Upper lobe of right lung (tissue), 1 donor: Measurements from ENCODE around the gene BCAP31. TPM values are rescaled to one million over a fixed set of nuclear protein-coding genes. Genes with fewer than 3 reads are reported as not detected.

ENCODE experiments used
- ATAC-seq: fragments of 200-7000 bp; cut with Tn5 transposase; one replicate; pipeline ENCODE4 v1.9.1; 2020; ENCODE audit warnings: mild to moderate bottlenecking, moderate library complexity
- DNase-seq: peaks from one replicate; pipeline ENCODE4 v3.0.0-alpha.2; 2020
- H3K27ac ChIP-seq: fragments of 200-600 bp; one replicate; pipeline ENCODE4 v1.8.0; 2022
- H3K27me3 ChIP-seq: fragments of 200-600 bp; one replicate; pipeline ENCODE4 v1.8.0; 2022; ENCODE audit warnings: mild to moderate bottlenecking
- H3K36me3 ChIP-seq: fragments of 200-600 bp; one replicate; pipeline ENCODE4 v1.8.0; 2022
- H3K4me1 ChIP-seq: fragments of 200-600 bp; one replicate; pipeline ENCODE4 v1.8.0; 2022
- H3K4me3 ChIP-seq: fragments of 200-600 bp; one replicate; pipeline ENCODE4 v1.8.0; 2022; ENCODE audit warnings: mild to moderate bottlenecking
- H3K9me3 ChIP-seq: fragments of 200-600 bp; one replicate; pipeline ENCODE4 v1.8.0; 2022
- CTCF ChIP-seq: fragments of 200-600 bp; IDR thresholded peaks from one replicate; pipeline ENCODE4 v1.8.0; 2022; ENCODE audit warnings: antibody characterized with exemption
- intact Hi-C: fragments of 100-400 bp; cut with DNase I; formaldehyde crosslinking; loops from one replicate; pipeline ENCODE4 v1.11.0; 2022
- total RNA-seq: library from RNA; stranded (reverse); fragmentation: NEBNext Ultra II Directional; extraction: Animal tissue kit (Norgen Biotek cat#: 25700); gene quantifications from one replicate; pipeline ENCODE4 v1.2.1, GENCODE V29; 2021
- donor health status: DM: no; HTN: yes; CAD: no; lungs with severe emphysema.

BCAP31 gene
- total RNA-seq, 1 donor from 2014 or later: 233 TPM

GRCh38 chrX:153670748-153671588 lies 53.2 kb downstream of the BCAP31 start:
- H3K4me1 ChIP-seq: no peaks in the 10 kb centered on the region
- H3K27me3 ChIP-seq: peaks cover 4% of the 10 kb centered on the region
- H3K27ac ChIP-seq: no peak overlapping the region
- no peak overlapping the region for H3K4me3 ChIP-seq
- H3K36me3 ChIP-seq: no peaks in the 10 kb centered on the region
- ATAC-seq: no peak
- intact Hi-C loops: no loop called here
- no peaks in the 10 kb centered on the region for H3K9me3 ChIP-seq
- no peak for TF ChIP-seq CTCF
- DNase-seq: no peak

GRCh38 chrX:153669901-153670731 lies 54.1 kb downstream of the BCAP31 start:
- H3K4me1 ChIP-seq: no peaks in the 10 kb centered on the region
- H3K36me3 ChIP-seq: no peaks in the 10 kb centered on the region
- H3K27ac ChIP-seq: no peak overlapping the region
- H3K27me3 ChIP-seq: peaks cover 4% of the 10 kb centered on the region
- H3K4me3 ChIP-seq: no peak overlapping the region
- H3K9me3 ChIP-seq: no peaks in the 10 kb centered on the region
- ATAC-seq (no peak), DNase-seq (no peak)
- no peak for TF ChIP-seq CTCF
- intact Hi-C loops: no loop called here

GRCh38 chrX:153669174-153669890 lies 54.9 kb downstream of the BCAP31 start:
- peak; percentile 44 for ATAC-seq
- DNase-seq: peak; percentile 56
- intact Hi-C loops: no loop called here

GRCh38 chrX:153668423-153669173 lies 55.6 kb downstream of the BCAP31 start:
- no peak for TF ChIP-seq CTCF
- H3K27ac ChIP-seq: no peak overlapping the region
- peak; percentile 38 for DNase-seq
- H3K9me3 ChIP-seq: no peaks in the 10 kb centered on the region
- ATAC-seq: no peak
- peaks cover 6% of the 10 kb centered on the region for H3K27me3 ChIP-seq
- intact Hi-C loops: no loop called here
- no peaks in the 10 kb centered on the region for H3K4me1 ChIP-seq
- no peak overlapping the region for H3K4me3 ChIP-seq
- no peaks in the 10 kb centered on the region for H3K36me3 ChIP-seq

More at GRCh38 chrX:153669174-153669890, 54.9 kb downstream of the BCAP31 start:
- Histone ChIP-seq H3K4me1 (no peaks in the 10 kb centered on the region), H3K9me3 (no peaks in the 10 kb centered on the region), H3K36me3 (no peaks in the 10 kb centered on the region), H3K27me3 (peaks cover 4% of the 10 kb centered on the region), H3K4me3 (no peak overlapping the region), H3K27ac (no peak overlapping the region)
- TF ChIP-seq CTCF: peak; percentile 71

GRCh38 chrX:153667956-153668396 lies 56.2 kb downstream of the BCAP31 start:
- DNase-seq (peak; percentile 89), ATAC-seq (peak; percentile 95)
- TF ChIP-seq CTCF: peak; percentile 69
- H3K4me3 ChIP-seq: no peak overlapping the region
- no peak overlapping the region for H3K27ac ChIP-seq
- no peaks in the 10 kb centered on the region for H3K36me3 ChIP-seq
- intact Hi-C loops: no loop called here
- H3K4me1 ChIP-seq: no peaks in the 10 kb centered on the region
- H3K9me3 ChIP-seq: no peaks in the 10 kb centered on the region
- H3K27me3 ChIP-seq: peaks cover 12% of the 10 kb centered on the region
